Measurements from ENCODE around the gene COL26A1. TPM values are rescaled to one million over a fixed set of nuclear protein-coding genes. Genes with fewer than 3 reads are reported as not detected.
"Not testable (repeated sequence)": the region's sequence is repeated elsewhere in the genome, so short reads cannot be mapped to it uniquely, and the experiment has no call there.

COL26A1 gene
- total RNA-seq, 6 experiments from 2014 or later = 1.4 to 5.4 (median 3.0) TPM

- DNase-seq (peak in 1 of 3 donors; percentile 53), ATAC-seq (peak; percentile 34 to 84 (median 70))
- Histone ChIP-seq H3K27ac (no peak overlapping the region), H3K36me3 (no peaks in the 10 kb centered on the region), H3K9me3 (no peaks in the 10 kb centered on the region), H3K4me3 (no peak overlapping the region), H3K27me3 (no peaks in the 10 kb centered on the region), H3K4me1 (peaks cover 0 to 4% (median 0%) of the 10 kb centered on the region in 4 donors)
- intact Hi-C loops (cut with DNase I) = no loop called here
- TF ChIP-seq CTCF (IDR thresholded peaks at IDR 0.05) (no peak), POLR2A (IDR thresholded peaks at IDR 0.05) (no peak)
- no CpG with 5 or more reads among the region's 4 CpGs for WGBS (ENCODE audit: insufficient coverage, low coverage, low lambda C conversion rate, missing lambda C conversion rate)
These were observed 124.4 kb downstream of the COL26A1 start for GRCh38 chr7:101487105-101487458.

GRCh38 chr7:101487753-101488152 is 125.1 kb downstream of the COL26A1 start:
- ATAC-seq = no peak
- Histone ChIP-seq H3K27me3 (no peaks in the 10 kb centered on the region), H3K4me3 (no peak overlapping the region), H3K27ac (no peak overlapping the region), H3K4me1 (peaks cover 0 to 4% (median 0%) of the 10 kb centered on the region in 4 donors), H3K9me3 (no peaks in the 10 kb centered on the region), H3K36me3 (no peaks in the 10 kb centered on the region)
- TF ChIP-seq POLR2A (IDR thresholded peaks at IDR 0.05) = no peak
- TF ChIP-seq CTCF (IDR thresholded peaks at IDR 0.05) = no peak
- peak in 1 of 3 donors; percentile 2 for DNase-seq
- intact Hi-C loops (cut with DNase I) = no loop called here
- WGBS (ENCODE audit: insufficient coverage, low coverage, low lambda C conversion rate, missing lambda C conversion rate) = 82% methylated on average over 6 of the region's 7 CpGs

GRCh38 chr7:101488826-101489572 is 126.3 kb downstream of the COL26A1 start:
- TF ChIP-seq CTCF (IDR thresholded peaks at IDR 0.05) = no peak
- no peak for TF ChIP-seq POLR2A (IDR thresholded peaks at IDR 0.05)
- no peak overlapping the region for H3K4me3 ChIP-seq
- no peaks in the 10 kb centered on the region for H3K9me3 ChIP-seq
- no peaks in the 10 kb centered on the region for H3K27me3 ChIP-seq
- H3K36me3 ChIP-seq = no peaks in the 10 kb centered on the region
- H3K4me1 ChIP-seq = peaks cover 0 to 4% (median 0%) of the 10 kb centered on the region in 4 donors
- ATAC-seq = no peak
- DNase-seq = no peak
- WGBS (ENCODE audit: insufficient coverage, low coverage, low lambda C conversion rate, missing lambda C conversion rate) = 54% methylated on average over 9 of the region's 10 CpGs
- H3K27ac ChIP-seq = no peak overlapping the region
- intact Hi-C loops (cut with DNase I) = no loop called here

GRCh38 chr7:101490439-101490838 is 127.8 kb downstream of the COL26A1 start:
- DNase-seq; intact Hi-C loops (cut with DNase I); H3K4me3 ChIP-seq; H3K27ac ChIP-seq; H3K9me3 ChIP-seq; H3K27me3 ChIP-seq; ATAC-seq; H3K36me3 ChIP-seq; H3K4me1 ChIP-seq: not testable (repeated sequence)
- WGBS (ENCODE audit: insufficient coverage, low coverage, low lambda C conversion rate, missing lambda C conversion rate) = no CpG with 5 or more reads among the region's 9 CpGs

GRCh38 chr7:101491442-101491841 is 128.8 kb downstream of the COL26A1 start:
- intact Hi-C loops (cut with DNase I); ATAC-seq; H3K27ac ChIP-seq; H3K4me3 ChIP-seq; H3K9me3 ChIP-seq; H3K4me1 ChIP-seq; DNase-seq; H3K36me3 ChIP-seq; H3K27me3 ChIP-seq: not testable (repeated sequence)
- WGBS (ENCODE audit: insufficient coverage, low coverage, low lambda C conversion rate, missing lambda C conversion rate) = 91% methylated on average over 4 of the region's 4 CpGs
